HG02884 (cell line): ENCODE results near the gene NOXA1.

Experiments used
- ATAC-seq: cut with Tn5 transposase; IDR thresholded peaks from one replicate; pipeline ENCODE4 v1.9.1; 2021; ENCODE audit warnings: mild to moderate bottlenecking, moderate library complexity; ENCODE audit not compliant: unreplicated experiment

Gene NOXA1

GRCh38 chr9:137452761-137453642, 29.8 kb downstream of the NOXA1 start:
- ATAC-seq = no peak

DNA sequence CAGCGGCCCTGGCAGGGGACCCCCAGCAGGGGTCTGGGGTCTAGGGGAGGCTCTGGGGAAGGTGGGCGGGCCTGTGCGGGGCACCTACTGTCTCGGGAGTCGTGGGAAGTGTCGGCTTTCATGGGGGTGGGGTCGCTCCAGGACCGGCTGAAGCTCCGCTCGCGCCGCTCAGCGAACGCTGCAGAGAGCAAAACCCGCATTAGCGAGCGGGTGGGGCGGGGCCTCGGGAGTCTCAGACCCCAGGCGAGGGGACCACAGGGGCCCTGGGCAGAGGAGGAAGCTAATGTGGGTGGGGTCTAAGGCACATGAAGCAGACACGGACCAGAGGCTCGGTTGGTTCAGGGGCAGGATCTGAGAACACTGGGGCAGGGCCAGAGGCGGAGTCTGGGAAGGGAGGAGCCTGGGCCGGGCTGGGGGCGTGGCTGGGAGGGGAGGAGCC, 30.5 kb downstream of the NOXA1 start:
- no peak for ATAC-seq

GRCh38 chr9:137454145-137454596, 31.0 kb downstream of the NOXA1 start:
- ATAC-seq = no peak

DNA sequence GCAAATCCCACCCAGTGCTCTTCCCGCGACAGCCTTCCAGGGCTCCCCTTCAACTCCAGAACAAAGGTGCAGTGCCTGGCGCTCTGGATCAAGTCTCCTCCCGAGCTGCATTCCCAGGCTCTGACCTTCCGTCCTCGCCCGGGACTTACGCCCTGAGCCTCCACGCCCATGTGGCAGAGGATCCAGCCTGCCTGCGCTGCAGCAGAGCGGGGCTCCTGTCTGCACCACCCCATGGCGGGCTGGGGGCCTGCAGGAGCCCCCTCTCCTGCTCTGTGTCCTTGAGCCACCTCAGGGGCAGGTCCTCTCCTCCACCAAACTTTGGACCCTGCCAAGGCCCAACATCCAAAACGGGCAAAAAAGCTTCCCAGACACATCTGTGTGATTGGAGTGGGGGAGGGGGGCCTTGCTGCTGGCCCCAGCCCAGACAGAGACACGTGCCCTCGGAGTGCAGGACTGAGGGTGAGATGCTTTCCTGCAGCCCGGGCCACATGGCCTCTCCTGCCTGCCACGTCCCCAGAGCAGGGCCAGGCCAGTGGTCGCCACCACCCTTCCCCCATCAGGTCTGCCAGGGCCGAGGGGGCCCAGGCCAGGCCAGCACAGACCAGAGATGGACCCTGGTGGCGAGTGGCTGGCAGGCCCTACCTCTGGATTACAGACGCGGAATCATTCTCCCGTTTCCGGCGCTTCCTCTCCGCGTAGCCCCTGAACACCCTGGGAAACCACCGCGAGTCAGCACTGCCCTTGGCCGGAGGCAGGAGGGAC, 31.6 kb downstream of the NOXA1 start:
- no peak for ATAC-seq

GRCh38 chr9:137455359-137455991, 32.3 kb downstream of the NOXA1 start:
- ATAC-seq = no peak

- ATAC-seq = no peak
Observed at GRCh38 chr9:137456061-137456863, 33.1 kb downstream of the NOXA1 start.

DNA sequence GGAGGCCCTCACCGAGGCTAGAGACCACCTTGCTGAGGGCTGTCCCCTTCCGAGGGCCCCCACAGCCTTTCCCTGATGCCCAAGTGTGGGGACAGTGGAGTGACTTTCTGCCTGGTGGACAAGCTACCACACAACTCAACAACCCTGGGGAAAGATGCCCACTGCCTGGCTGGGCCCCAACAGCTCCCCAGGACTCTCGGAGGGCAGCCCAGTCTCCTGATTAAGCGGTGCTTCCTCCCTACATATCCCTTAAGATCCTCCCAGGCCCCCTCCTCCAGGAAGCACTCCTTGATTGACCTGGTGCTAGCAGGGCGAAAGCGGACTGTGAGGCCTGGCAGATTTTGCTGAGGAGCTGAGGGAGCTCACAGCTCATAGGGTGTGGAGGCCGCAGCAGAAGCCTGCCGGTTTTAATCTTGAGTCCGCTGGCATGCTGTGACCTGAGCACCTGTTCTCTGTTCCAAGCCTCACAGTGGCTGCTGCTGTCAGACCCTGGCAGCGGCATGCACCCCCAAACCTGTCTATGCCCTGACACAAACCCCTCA, 33.7 kb downstream of the NOXA1 start:
- no peak for ATAC-seq

DNA sequence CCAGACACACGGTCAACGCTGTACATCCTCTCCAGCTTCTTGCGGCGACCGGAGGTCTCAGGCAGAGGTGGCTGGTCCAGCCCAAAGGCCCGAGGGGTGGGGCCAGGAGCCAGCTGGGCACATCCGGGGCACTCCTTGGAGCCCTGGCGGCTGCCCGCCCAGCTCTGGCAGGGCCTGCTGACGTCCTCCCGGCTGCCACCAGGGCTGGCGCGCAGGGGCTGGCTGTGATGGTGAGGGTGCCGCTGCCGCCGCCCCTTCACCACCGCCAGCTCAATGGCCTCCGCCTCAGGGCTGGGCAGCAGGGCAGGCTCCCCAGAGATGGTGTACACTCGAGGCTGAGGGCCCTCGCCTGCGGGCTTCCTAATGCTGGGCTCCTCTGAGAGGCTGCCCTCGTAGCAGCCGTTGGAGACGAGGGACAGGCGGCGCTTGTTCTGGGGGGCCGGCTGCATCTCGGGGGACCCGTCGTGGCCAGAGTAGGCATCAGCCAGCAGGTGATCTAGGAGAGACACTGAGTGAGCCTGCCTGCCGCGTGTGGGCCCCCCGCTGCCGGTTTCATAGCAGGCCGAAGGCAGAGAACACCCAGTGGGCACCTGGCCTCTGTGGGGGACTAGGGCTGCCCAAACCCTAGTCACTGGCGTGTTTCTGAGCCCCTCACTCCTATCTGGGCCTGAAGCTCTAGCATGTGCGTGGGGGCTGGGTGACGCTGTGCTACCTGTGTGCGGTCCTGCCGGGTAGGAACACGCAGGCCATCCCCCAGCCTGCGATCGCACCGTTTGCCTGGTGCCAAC, 34.4 kb downstream of the NOXA1 start:
- ATAC-seq = no peak

DNA sequence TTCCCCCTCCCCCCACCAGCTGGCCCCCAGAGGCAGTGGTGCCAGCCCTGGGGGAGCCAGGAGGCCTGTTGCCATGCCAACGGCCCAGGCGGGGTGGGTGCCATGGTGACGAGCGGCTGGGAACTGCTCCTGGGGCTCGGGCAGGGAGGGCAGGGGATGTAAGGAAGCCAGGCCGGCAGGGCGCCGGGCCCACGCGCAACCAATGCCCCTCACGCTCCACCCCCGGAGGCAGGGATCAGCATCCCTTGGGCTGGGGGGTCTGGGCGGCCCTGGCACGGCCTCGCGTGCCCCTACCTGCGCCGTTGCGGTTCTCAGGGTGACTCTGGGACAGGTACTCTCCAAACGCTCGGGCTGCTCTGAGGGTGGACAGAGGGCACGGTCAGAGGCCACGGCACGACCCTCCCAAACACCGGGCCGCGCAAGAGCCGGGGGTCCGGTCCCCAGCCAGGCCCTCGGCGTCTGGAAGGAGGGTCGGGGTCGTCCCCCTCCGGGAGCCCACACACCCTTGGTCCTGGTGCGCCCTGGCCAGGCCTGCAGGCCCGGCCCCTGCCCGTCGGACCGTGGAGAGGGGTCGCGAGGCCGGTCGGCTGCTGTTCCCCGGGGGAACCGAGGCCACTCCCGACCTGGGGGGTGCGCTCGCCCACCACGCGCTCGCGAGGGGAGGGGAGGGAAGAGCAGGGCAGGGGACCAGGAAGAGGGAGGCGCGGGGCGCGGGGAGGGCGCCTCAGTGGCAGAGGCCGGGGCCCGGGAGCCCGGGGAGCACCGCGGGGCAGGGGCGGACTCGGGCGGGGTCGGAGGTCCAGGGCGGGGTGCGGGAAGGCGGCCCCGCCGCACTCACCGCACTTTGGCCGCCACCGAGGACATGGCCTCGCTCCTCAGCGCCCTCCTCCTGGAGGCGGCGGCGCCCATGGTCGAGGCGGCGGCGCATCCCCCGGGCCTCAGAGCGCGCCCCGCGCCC, 35.3 kb downstream of the NOXA1 start:
- ATAC-seq = peak; percentile 1

GRCh38 chr9:137459152-137459600, 36.0 kb downstream of the NOXA1 start, which contains the start of gene NSMF:
TSS of gene NSMF (minus strand) at chr9:137459334. CDS start at chr9:137459102, 232 bp downstream.
- ATAC-seq = peak; percentile 48

- no peak for ATAC-seq
Observed at GRCh38 chr9:137459601-137460362, 36.6 kb downstream of the NOXA1 start.

- no peak for ATAC-seq
Observed at GRCh38 chr9:137460363-137461315, 37.4 kb downstream of the NOXA1 start.

GRCh38 chr9:137461316-137461662, 38.1 kb downstream of the NOXA1 start:
- no peak for ATAC-seq

GRCh38 chr9:137461663-137462395, 38.6 kb downstream of the NOXA1 start:
- ATAC-seq = no peak

GRCh38 chr9:137462396-137462985, 39.3 kb downstream of the NOXA1 start:
- no peak for ATAC-seq
